CD4-positive, alpha-beta memory T cell (primary cell): ENCODE results near the gene FRMD4A. TPM values are rescaled to one million over a fixed set of nuclear protein-coding genes. Genes with fewer than 3 reads are reported as not detected.

ENCODE experiments used
- CTCF ChIA-PET: fragments of 350-600 bp; sonication (Branson Sonifier 250); formaldehyde crosslinking; loops from one replicate; lab custom pipeline; 2021; ENCODE audit warnings: inconsistent platforms; ENCODE audit not compliant: partially characterized antibody; lab: Charles Lee
- POLR2A ChIA-PET: fragments of 350-600 bp; sonication (Branson Sonifier 250); formaldehyde crosslinking; loops from one replicate; lab custom pipeline; 2021; ENCODE audit not compliant: partially characterized antibody; lab: Charles Lee
- DNase-seq, 5 donors: peaks; one replicate each; pipeline versions ENCODE4 v3.0.0 to v3.0.0-alpha.2; 2020 to 2022; ENCODE audit warnings: mixed read lengths in 1 of 5
- H3K27ac ChIP-seq: one replicate; pipeline ENCODE4 v1.7.0; 2013; ENCODE audit warnings: low read depth, low read length
- H3K27me3 ChIP-seq: 2 replicates; pipeline ENCODE4 v1.7.0; 2013; ENCODE audit warnings: mild to moderate bottlenecking, low read length, moderate library complexity; ENCODE audit not compliant: insufficient read depth
- H3K36me3 ChIP-seq: 2 replicates; pipeline ENCODE4 v1.7.0; 2013; ENCODE audit warnings: mild to moderate bottlenecking, low read length, moderate library complexity; ENCODE audit not compliant: insufficient read depth
- H3K4me1 ChIP-seq: 2 replicates; pipeline ENCODE4 v1.7.0; 2013; ENCODE audit warnings: mild to moderate bottlenecking, low read length, moderate library complexity; ENCODE audit not compliant: insufficient read depth
- H3K4me3 ChIP-seq, 2 donors: one replicate each; pipeline ENCODE4 v1.7.0; 2013; ENCODE audit warnings: low read length in 2 of 2, mild to moderate bottlenecking in 1 of 2
- H3K9me3 ChIP-seq, 2 donors: one replicate each; pipeline ENCODE4 v1.7.0; 2013; ENCODE audit warnings: low read length in 2 of 2, control low read depth in 1 of 2; ENCODE audit not compliant: control insufficient read depth in 1 of 2
- H3K27ac Mint-ChIP-seq, 7 donors: one replicate each; pipeline ENCODE4 v1.8.0; 2020 to 2021; ENCODE audit warnings: mixed read lengths in 7 of 7, mild to moderate bottlenecking in 6 of 7, inconsistent platforms in 3 of 7, moderate library complexity in 3 of 7
- H3K27me3 Mint-ChIP-seq, 2 donors: one replicate each; pipeline ENCODE4 v1.8.0; 2020 to 2021; ENCODE audit warnings: mixed read lengths in 2 of 2
- H3K36me3 Mint-ChIP-seq, 2 donors: one replicate each; pipeline ENCODE4 v1.8.0; 2020 to 2021; ENCODE audit warnings: mixed read lengths in 2 of 2, inconsistent platforms in 1 of 2, mild to moderate bottlenecking in 1 of 2
- H3K4me1 Mint-ChIP-seq, 4 donors: one replicate each; pipeline ENCODE4 v1.8.0; 2020 to 2021; ENCODE audit warnings: mixed read lengths in 4 of 4, mild to moderate bottlenecking in 1 of 4
- H3K4me3 Mint-ChIP-seq, 8 donors: one replicate each; pipeline ENCODE4 v1.8.0; 2020 to 2021; ENCODE audit warnings: mixed read lengths in 8 of 8, mild to moderate bottlenecking in 7 of 8, moderate library complexity in 6 of 8, inconsistent platforms in 3 of 8
- H3K9me3 Mint-ChIP-seq, 8 donors: one replicate each; pipeline ENCODE4 v1.8.0; 2020 to 2021; ENCODE audit warnings: mixed read lengths in 8 of 8, mild to moderate bottlenecking in 5 of 8, inconsistent platforms in 3 of 8, moderate library complexity in 1 of 8
- intact Hi-C: fragments of 100-400 bp; cut with micrococcal nuclease; formaldehyde crosslinking; loops from one replicate; pipeline ENCODE4 v1.15.1; 2023
- polyA plus RNA-seq, 2 donors: library from polyadenylated mRNA; unstranded; fragments of 300-500 nt; fragmentation: Illumina TruSeq; gene quantifications; one replicate each; pipeline ENCODE4 v1.2.3, GENCODE V29; 2021
- total RNA-seq, 2 experiments: library from RNA; stranded (reverse); gene quantifications; one replicate each; pipeline ENCODE4 v1.2.3, GENCODE V29; 2021

FRMD4A gene
- total RNA-seq (1 to 10 TPM; 1.9 to 2.4 TPM), polyA plus RNA-seq (under 1 TPM in 1 of 2 donors, not detected in 1; 0.89 TPM)

DNA sequence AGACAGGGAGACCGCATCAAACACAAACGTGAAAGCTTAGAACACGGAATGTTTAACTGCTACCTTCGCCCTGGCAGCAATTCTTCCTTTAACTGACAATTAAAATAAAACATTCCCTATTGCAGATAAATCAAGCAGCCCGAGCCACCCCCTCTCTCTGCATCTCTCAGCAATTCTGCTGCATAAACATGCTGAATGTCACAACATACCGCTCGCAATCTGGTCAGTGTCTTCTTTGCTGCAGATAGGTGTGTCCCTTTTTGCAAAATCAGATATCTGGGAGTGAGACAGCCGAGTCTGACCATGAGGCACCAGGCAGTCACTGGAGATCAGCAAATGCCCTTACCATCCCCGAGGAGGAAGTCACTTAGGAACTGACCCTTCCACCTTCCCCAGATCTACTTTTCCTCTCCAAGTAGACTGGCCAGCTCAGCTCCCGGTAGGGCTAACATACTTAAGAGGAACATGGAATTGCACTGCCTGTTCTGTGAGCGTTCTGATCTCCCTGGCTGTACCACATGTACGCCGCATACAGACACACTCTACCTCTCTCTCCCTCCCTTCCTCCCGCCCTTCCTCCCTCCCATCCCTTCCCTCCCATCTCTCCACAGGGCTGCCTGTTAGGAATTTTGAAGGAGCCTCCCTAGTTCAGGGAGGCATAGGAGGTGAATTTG is at the start of gene FRMD4A:
FRMD4A (minus strand) TSS at position 537 of the 674 bp plus-strand sequence.
- ChIA-PET POLR2A (no interaction called here), CTCF (no interaction called here)
- Mint-ChIP-seq H3K27me3 (peaks cover 33 to 36% of the 10 kb centered on the region in 2 donors), H3K27ac (no peak within 1 kb of the TSS), H3K9me3 (no peaks in the 10 kb centered on the region), H3K4me3 (no peak within 1 kb of the TSS), H3K36me3 (no peaks in the 10 kb centered on the region), H3K4me1 (peaks cover 0 to 3% (median 0%) of the 10 kb centered on the region in 4 donors)
- DNase-seq, result no peak
- Histone ChIP-seq H3K4me1 (no peaks in the 10 kb centered on the region), H3K4me3 (no peak within 1 kb of the TSS), H3K27me3 (peaks cover 4% of the 10 kb centered on the region), H3K9me3 (no peaks in the 10 kb centered on the region), H3K27ac (no peak within 1 kb of the TSS), H3K36me3 (no peaks in the 10 kb centered on the region)
- intact Hi-C loops, result no loop called here

DNA sequence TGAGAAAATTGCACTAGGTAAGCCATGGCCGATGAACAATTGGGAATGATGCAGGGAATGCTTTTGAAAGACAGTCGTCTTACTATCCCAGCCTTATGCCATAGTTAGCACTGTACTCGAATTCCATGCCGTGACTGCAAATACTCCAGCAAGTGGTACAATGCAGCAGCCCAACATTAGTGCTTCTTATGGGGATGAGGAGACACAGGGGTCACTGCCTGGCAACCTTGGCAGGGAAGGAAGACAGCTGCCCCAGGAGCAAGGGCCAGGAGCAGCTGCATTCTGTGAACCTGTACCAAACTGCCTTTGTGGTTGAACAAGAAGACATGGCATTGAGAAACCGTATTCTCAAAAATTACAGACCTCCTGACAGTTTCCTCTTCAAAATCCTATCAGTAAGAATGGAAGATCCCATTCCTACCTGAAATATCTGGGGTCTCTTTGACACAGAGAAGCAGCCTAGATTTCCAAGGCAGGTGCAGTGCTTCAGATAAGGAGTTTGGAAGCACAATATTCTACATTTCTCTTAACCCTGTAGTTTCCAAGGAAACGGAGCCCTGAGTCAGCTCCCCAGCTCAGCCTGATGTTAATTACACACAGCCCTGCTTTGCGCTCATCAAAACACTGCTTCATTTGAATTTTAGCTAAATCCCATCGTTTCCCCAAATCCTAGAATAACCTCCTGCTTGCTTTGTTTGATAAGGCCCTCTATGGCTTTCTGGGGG is 49.0 kb upstream of the FRMD4A start:
- Mint-ChIP-seq H3K9me3 (no peaks in the 10 kb centered on the region), H3K4me3 (no peak overlapping the region), H3K36me3 (no peaks in the 10 kb centered on the region), H3K4me1 (peaks cover 11 to 16% (median 14%) of the 10 kb centered on the region in 4 donors), H3K27me3 (peaks cover 6 to 29% of the 10 kb centered on the region in 2 donors), H3K27ac (no peak overlapping the region)
- POLR2A ChIA-PET, result no interaction called here
- Histone ChIP-seq H3K27ac (no peak overlapping the region), H3K4me3 (no peak overlapping the region), H3K27me3 (no peaks in the 10 kb centered on the region), H3K9me3 (no peaks in the 10 kb centered on the region), H3K36me3 (no peaks in the 10 kb centered on the region), H3K4me1 (peaks cover 12% of the 10 kb centered on the region)
- intact Hi-C loops, result no loop called here
- CTCF ChIA-PET, result no interaction called here
- DNase-seq, result no peak

DNA sequence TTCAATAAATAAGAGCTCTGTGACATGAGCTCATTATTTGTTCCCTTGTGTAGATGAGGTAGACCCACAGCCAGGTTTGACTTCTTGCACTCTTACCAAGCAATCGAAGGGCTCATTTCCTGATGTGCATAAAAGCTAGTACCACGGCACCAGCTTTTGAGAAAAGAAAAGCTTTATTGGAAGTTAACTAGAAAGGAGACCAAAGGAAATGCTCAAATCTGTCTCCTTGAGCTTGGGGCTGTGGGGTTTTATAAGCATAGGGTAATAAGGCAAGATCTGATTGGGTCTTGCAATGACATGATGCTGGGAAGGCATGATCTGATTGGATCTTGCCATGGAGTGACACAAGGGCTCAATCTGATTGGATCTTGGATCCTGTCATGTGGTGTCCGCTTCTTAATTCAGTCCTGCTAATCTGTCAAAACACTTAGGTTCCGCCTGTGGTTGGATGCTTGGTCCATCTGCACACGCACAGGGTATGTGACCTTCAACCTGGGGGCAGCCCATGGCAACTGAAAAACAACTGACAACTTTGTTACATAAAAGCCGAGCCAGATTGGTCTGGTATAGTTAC is 47.8 kb upstream of the FRMD4A start:
- H3K4me3 Mint-ChIP-seq, result no peak overlapping the region
- no peak overlapping the region for H3K27ac ChIP-seq
- POLR2A ChIA-PET, result no interaction called here
- intact Hi-C loops, result no loop called here
- no peaks in the 10 kb centered on the region for H3K9me3 Mint-ChIP-seq
- H3K9me3 ChIP-seq, result no peaks in the 10 kb centered on the region
- H3K4me1 ChIP-seq, result peaks cover 12% of the 10 kb centered on the region
- peaks cover 4 to 31% of the 10 kb centered on the region in 2 donors for H3K27me3 Mint-ChIP-seq
- H3K36me3 Mint-ChIP-seq, result no peaks in the 10 kb centered on the region
- no peak overlapping the region for H3K27ac Mint-ChIP-seq
- H3K4me1 Mint-ChIP-seq, result peaks cover 11 to 16% (median 14%) of the 10 kb centered on the region in 4 donors
- CTCF ChIA-PET, result interaction anchor here (0.6 kb wide), 1 partner anchor 763 kb away, joined by 4 read pairs; no protein-coding TSS in a partner anchor
- no peak overlapping the region for H3K4me3 ChIP-seq
- no peaks in the 10 kb centered on the region for H3K27me3 ChIP-seq
- DNase-seq, result no peak
- H3K36me3 ChIP-seq, result no peaks in the 10 kb centered on the region

DNA sequence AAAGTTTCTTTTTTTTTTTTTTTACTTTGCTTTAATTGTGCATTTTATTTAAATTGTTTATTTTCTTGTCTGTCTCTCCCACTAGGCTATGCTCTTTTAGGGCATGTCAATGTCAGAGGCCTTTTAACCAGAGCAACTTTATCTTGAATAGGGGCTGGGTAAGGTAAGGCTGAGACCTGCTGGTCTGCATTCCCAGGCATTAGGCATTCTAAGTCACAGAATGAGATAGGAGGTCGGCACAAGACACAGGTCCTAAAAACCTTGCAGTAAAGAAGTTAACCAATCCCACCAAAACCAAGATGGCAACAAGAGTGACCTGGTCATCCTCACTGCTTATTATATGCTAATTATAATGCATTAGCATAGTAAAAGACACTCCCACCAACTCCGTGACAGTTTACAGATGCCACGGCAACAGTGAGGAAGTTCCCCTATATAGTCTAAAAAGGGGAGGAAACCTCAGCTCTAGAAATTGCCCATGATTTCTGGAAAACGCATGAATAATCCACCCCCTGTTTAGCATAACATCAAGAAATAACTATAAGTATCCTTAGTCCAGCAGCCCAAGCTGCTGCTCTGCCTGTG is 47.0 kb upstream of the FRMD4A start:
- ChIA-PET POLR2A (no interaction called here), CTCF (no interaction called here)
- H3K36me3 ChIP-seq, result no peaks in the 10 kb centered on the region
- Mint-ChIP-seq H3K4me3 (no peak overlapping the region), H3K36me3 (no peaks in the 10 kb centered on the region), H3K27ac (no peak overlapping the region), H3K9me3 (no peaks in the 10 kb centered on the region), H3K27me3 (peaks cover 8 to 36% of the 10 kb centered on the region in 2 donors), H3K4me1 (peaks cover 11 to 16% (median 14%) of the 10 kb centered on the region in 4 donors)
- intact Hi-C loops, result no loop called here
- peaks cover 11% of the 10 kb centered on the region for H3K4me1 ChIP-seq
- no peak overlapping the region for H3K27ac ChIP-seq
- H3K4me3 ChIP-seq, result no peak overlapping the region
- H3K9me3 ChIP-seq, result no peaks in the 10 kb centered on the region
- DNase-seq, result no peak
- no peaks in the 10 kb centered on the region for H3K27me3 ChIP-seq

DNA sequence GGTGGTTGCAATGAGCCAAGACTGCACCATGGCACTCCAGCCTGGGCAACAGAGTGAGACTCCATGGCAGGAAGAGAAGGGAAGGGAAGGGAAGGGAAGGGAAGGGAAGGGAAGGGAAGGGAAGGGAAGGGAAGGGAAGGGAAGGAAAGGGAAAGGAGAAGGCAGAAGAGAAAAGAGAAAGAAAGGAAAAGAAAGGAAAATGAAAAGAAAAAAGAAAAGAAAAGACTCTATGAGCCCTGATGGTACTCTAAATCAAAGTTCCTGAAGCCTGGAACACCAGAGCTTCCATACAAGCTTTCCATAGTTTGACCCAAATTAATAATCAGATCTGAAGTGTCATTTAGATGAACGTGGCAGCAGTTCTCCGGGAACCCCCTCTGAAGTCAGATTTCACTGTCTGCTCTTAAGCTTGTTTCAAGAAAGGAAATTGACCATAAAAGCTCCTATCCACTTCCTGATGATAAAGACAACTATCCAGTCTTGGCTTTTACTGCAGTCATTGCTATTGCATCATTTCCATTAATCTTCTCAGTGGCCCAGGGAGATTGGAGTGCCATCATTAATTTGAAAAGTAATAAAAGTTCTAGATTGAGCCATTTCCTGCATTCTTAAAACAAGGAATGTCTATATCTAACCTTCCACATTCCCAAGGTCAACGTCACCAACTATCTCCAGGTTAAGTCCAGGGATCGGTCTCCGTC is 44.2 kb upstream of the FRMD4A start:
- ChIA-PET POLR2A (no interaction called here), CTCF (no interaction called here)
- Mint-ChIP-seq H3K4me1 (no peaks in the 10 kb centered on the region), H3K4me3 (no peak overlapping the region), H3K9me3 (peaks cover 0 to 2% (median 0%) of the 10 kb centered on the region in 8 donors), H3K36me3 (no peaks in the 10 kb centered on the region), H3K27me3 (peaks cover 10 to 35% of the 10 kb centered on the region in 2 donors), H3K27ac (no peak overlapping the region)
- Histone ChIP-seq H3K4me1 (no peaks in the 10 kb centered on the region), H3K27ac (no peak overlapping the region), H3K27me3 (peaks cover 5% of the 10 kb centered on the region), H3K36me3 (no peaks in the 10 kb centered on the region), H3K4me3 (no peak overlapping the region), H3K9me3 (no peaks in the 10 kb centered on the region)
- intact Hi-C loops, result no loop called here
- no peak for DNase-seq

DNA sequence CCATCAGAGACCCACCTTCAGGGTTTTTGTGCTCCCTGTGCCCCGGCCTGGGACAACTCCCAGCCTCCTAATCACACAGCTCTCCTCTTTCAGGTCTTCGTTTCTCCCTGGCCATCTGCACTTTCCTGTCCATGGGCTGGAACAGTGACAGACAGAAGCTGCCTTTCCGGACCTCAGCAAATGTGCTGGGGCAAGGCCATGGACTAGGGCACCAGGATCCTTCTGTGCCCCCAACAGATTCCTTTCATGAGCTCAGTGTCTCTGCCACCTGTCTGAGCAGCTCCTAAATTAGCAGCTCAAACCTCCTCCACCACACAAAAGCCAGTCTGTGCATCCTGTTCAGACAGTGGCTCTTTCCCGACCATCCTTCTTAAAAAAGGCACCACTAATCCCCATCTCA is 41.9 kb upstream of the FRMD4A start:
- H3K4me1 Mint-ChIP-seq, result no peaks in the 10 kb centered on the region
- Histone ChIP-seq H3K9me3 (no peaks in the 10 kb centered on the region), H3K4me3 (no peak overlapping the region), H3K4me1 (no peaks in the 10 kb centered on the region), H3K36me3 (no peaks in the 10 kb centered on the region), H3K27ac (no peak overlapping the region), H3K27me3 (peaks cover 5% of the 10 kb centered on the region)
- peaks cover 15 to 36% of the 10 kb centered on the region in 2 donors for H3K27me3 Mint-ChIP-seq
- H3K36me3 Mint-ChIP-seq, result no peaks in the 10 kb centered on the region
- ChIA-PET POLR2A (no interaction called here), CTCF (no interaction called here)
- H3K4me3 Mint-ChIP-seq, result no peak overlapping the region
- no peak overlapping the region for H3K27ac Mint-ChIP-seq
- intact Hi-C loops, result no loop called here
- no peak for DNase-seq
- peaks cover 0 to 2% (median 0%) of the 10 kb centered on the region in 8 donors for H3K9me3 Mint-ChIP-seq
